HepG2 (cell line): Measurements from ENCODE around the gene ACAP1. TPM values are rescaled to one million over a fixed set of nuclear protein-coding genes. Genes with fewer than 3 reads are reported as not detected.

Source experiments
- CHD4 ChIP-seq: fragments of 200-600 bp; sonication (generic); IDR thresholded peaks from 2 replicates; pipeline ENCODE4 v1.7.0; 2017; ENCODE audit warnings: mild to moderate bottlenecking, low read length, borderline replicate concordance
- DPF2 ChIP-seq: sonication (generic); formaldehyde crosslinking; IDR thresholded peaks from 2 replicates; pipeline ENCODE4 v1.4.0; 2020; ENCODE audit warnings: mild to moderate bottlenecking, low read depth, missing genetic modification reagents, borderline replicate concordance
- DR1 ChIP-seq: sonication (generic); formaldehyde crosslinking; IDR thresholded peaks from 2 replicates; pipeline ENCODE4 v1.8.0; 2021; ENCODE audit warnings: mild to moderate bottlenecking, missing genetic modification reagents, inconsistent platforms
- FOXC1 ChIP-seq: sonication (generic); formaldehyde crosslinking; IDR thresholded peaks from 2 replicates; pipeline ENCODE4 v1.8.0; 2022; ENCODE audit warnings: mild to moderate bottlenecking, missing genetic modification reagents, borderline replicate concordance
- HES4 ChIP-seq: sonication (generic); formaldehyde crosslinking; IDR thresholded peaks from 2 replicates; pipeline ENCODE4 v1.9.0; 2021; ENCODE audit warnings: mild to moderate bottlenecking, missing genetic modification reagents, borderline replicate concordance
- HNRNPK ChIP-seq: fragments of 200-400 bp; formaldehyde crosslinking; IDR thresholded peaks from 2 replicates; pipeline ENCODE4 v1.6.1; 2018; ENCODE audit warnings: low read length, low read depth, moderate library complexity, mild to moderate bottlenecking; ENCODE audit not compliant: poor library complexity, severe bottlenecking
- KLF13 ChIP-seq: sonication (generic); formaldehyde crosslinking; IDR thresholded peaks from 2 replicates; pipeline ENCODE4 v1.4.0; 2020; ENCODE audit warnings: mild to moderate bottlenecking, missing genetic modification reagents
- KLF9 ChIP-seq: IDR thresholded peaks from 2 replicates; pipeline ENCODE4 v1.6.1; 2016; ENCODE audit warnings: low read depth
- MTA3 ChIP-seq: sonication (generic); formaldehyde crosslinking; IDR thresholded peaks from 2 replicates; pipeline ENCODE4 v1.4.0; 2020; ENCODE audit warnings: missing genetic modification reagents
- MTF2 ChIP-seq: sonication (generic); formaldehyde crosslinking; IDR thresholded peaks from 2 replicates; pipeline ENCODE4 v1.5.0; 2020; ENCODE audit warnings: missing genetic modification reagents, borderline replicate concordance
- NFIC ChIP-seq: IDR thresholded peaks from 2 replicates; pipeline ENCODE4 v1.6.1; 2012; ENCODE audit warnings: mild to moderate bottlenecking, low read length, inconsistent platforms
- SRSF9 ChIP-seq: fragments of 200-400 bp; formaldehyde crosslinking; IDR thresholded peaks from 2 replicates; pipeline ENCODE4 v1.6.1; 2018; ENCODE audit warnings: borderline replicate concordance, mild to moderate bottlenecking, low read depth, low read length; ENCODE audit not compliant: insufficient read depth, poor library complexity, severe bottlenecking
- TCF7L2 ChIP-seq: IDR thresholded peaks from 2 replicates; pipeline ENCODE4 v1.6.1; 2011; ENCODE audit warnings: mild to moderate bottlenecking, low read depth, low read length, moderate library complexity
- YEATS4 ChIP-seq: sonication (generic); formaldehyde crosslinking; IDR thresholded peaks from 2 replicates; pipeline ENCODE4 v1.4.0; 2020; ENCODE audit warnings: missing genetic modification reagents, borderline replicate concordance
- ZBTB7B ChIP-seq: sonication (generic); formaldehyde crosslinking; IDR thresholded peaks from 2 replicates; pipeline ENCODE4 v1.4.0; 2020; ENCODE audit warnings: missing genetic modification reagents
- ZFP37 ChIP-seq: sonication (generic); formaldehyde crosslinking; IDR thresholded peaks from 2 replicates; pipeline ENCODE4 v1.4.0; 2020; ENCODE audit warnings: missing genetic modification reagents, borderline replicate concordance
- ZFY ChIP-seq: sonication (generic); formaldehyde crosslinking; IDR thresholded peaks from 2 replicates; pipeline ENCODE4 v1.4.0; 2020; ENCODE audit warnings: missing genetic modification reagents
- ZNF3 ChIP-seq: IDR thresholded peaks from 2 replicates; pipeline ENCODE4 v1.7.0; 2017; ENCODE audit warnings: inconsistent platforms
- ZNF431 ChIP-seq: sonication (generic); formaldehyde crosslinking; IDR thresholded peaks from 2 replicates; pipeline ENCODE4 v1.9.0; 2022; ENCODE audit warnings: missing genetic modification reagents, low read depth, mild to moderate bottlenecking, borderline replicate concordance
- ZNF614 ChIP-seq: IDR thresholded peaks from 2 replicates; pipeline ENCODE4 v1.6.1; 2018; ENCODE audit warnings: missing biosample characterization, missing genetic modification reagents, inconsistent platforms, borderline replicate concordance
- ZNF672 ChIP-seq: sonication (generic); formaldehyde crosslinking; IDR thresholded peaks from 2 replicates; pipeline ENCODE4 v1.8.1; 2022; ENCODE audit warnings: missing genetic modification reagents
- ZNF841 ChIP-seq: sonication (generic); formaldehyde crosslinking; IDR thresholded peaks from 2 replicates; pipeline ENCODE4 v1.8.1; 2023; ENCODE audit warnings: missing genetic modification reagents, borderline replicate concordance
- polyA plus RNA-seq, 8 experiments: library from polyadenylated mRNA; depleted of rRNA in 3 of 8; stranded (reverse) in 7 of 8; unstranded in 1 of 8; fragments of >200 nt; fragmentation: Illumina TruSeq in 4 of 8; extraction: Trizol in 4 of 8; gene quantifications; 2 replicates each; pipeline versions ENCODE4 v1.2.1 to v1.2.3, GENCODE V29; 2011 to 2016; ENCODE audit warnings: low read depth in 4 of 8, missing spikeins in 1 of 8, mixed read lengths in 1 of 8; ENCODE audit not compliant: insufficient read depth in 1 of 8
- total RNA-seq, 5 experiments: library from RNA; depleted of rRNA; stranded (reverse); fragments of >200 nt; fragmentation: Illumina TruSeq; extraction: Trizol; gene quantifications; 2 replicates each; pipeline ENCODE4 v1.2.3, GENCODE V29; 2016; ENCODE audit warnings: low read depth in 1 of 5
- TF ChIP-seq, protein P1 (sequence below): sonication (generic); formaldehyde crosslinking; IDR thresholded peaks from 2 replicates; pipeline ENCODE4 v1.8.0; 2022; ENCODE audit warnings: missing genetic modification reagents, mild to moderate bottlenecking, moderate library complexity, borderline replicate concordance
- TF ChIP-seq, protein P2 (sequence below): sonication (generic); formaldehyde crosslinking; IDR thresholded peaks from 2 replicates; pipeline ENCODE4 v1.8.0; 2023; ENCODE audit warnings: mild to moderate bottlenecking, missing genetic modification reagents
- TF ChIP-seq, protein P3 (sequence below), 2 experiments: sonication (generic) in 1 of 2; formaldehyde crosslinking in 1 of 2; IDR thresholded peaks; 2 replicates each; pipeline versions ENCODE4 v1.4.0 to v1.6.1; 2018 to 2020; ENCODE audit warnings: missing genetic modification reagents in 2 of 2, borderline replicate concordance in 1 of 2, low read depth in 1 of 2, mild to moderate bottlenecking in 1 of 2, missing biosample characterization in 1 of 2

ACAP1 gene
- total and polyA plus RNA-seq, 2 of the 13 experiments (the other 11 are each of a cell fraction or from before 2014, with no cell fraction given), result 1.3 to 2.5 TPM

DNA sequence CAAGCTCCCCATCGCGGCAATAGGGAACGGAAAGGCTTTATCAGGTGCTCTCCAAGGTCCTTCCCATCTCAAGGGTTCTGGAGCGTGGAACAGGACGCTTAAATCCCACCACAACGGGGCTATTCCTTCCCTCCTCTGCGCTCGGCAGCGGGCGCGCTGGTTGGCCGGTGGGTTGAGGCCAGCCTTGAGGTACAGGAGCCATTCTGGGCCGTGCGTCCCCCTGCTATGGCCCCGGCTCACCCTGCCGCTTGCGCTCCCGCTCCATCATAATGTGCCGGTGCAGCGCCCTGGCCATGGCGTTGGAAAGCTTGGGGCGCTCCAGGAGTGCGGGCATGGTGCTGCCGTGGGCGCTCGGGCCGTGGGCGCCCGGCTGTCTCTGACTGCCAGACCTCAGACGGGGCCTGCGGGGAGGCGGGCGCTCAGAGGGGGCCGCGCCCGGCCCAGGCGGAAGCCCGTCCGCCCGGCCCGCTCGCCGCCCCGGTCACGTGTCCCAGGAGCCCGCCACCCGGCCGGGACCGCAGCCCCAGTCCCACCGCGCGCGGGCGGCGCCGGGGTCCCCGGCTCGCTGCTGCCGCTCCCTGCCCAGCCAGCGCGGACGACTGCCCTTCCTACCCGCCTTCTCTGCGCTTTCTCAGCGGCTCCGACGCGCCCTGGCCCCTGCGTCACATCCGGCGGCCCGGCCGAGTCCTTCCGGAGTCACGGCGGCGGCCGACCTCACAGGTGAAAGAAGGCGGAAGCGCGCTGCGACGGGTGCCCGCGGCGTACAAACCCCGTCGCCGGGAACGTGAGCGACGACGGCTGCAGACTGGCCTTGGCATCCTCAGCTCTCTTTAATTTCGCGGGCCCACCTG is 21.4 kb upstream of the ACAP1 start, which contains the start of gene GPS2 (continued):
- TF ChIP-seq, protein P1, sequence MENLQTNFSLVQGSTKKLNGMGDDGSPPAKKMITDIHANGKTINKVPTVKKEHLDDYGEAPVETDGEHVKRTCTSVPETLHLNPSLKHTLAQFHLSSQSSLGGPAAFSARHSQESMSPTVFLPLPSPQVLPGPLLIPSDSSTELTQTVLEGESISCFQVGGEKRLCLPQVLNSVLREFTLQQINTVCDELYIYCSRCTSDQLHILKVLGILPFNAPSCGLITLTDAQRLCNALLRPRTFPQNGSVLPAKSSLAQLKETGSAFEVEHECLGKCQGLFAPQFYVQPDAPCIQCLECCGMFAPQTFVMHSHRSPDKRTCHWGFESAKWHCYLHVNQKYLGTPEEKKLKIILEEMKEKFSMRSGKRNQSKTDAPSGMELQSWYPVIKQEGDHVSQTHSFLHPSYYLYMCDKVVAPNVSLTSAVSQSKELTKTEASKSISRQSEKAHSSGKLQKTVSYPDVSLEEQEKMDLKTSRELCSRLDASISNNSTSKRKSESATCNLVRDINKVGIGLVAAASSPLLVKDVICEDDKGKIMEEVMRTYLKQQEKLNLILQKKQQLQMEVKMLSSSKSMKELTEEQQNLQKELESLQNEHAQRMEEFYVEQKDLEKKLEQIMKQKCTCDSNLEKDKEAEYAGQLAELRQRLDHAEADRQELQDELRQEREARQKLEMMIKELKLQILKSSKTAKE (CRISPR knock-in tag), result peak; percentile 52; the same call in 1 of the 2 replicates
- TF ChIP-seq, protein P2, sequence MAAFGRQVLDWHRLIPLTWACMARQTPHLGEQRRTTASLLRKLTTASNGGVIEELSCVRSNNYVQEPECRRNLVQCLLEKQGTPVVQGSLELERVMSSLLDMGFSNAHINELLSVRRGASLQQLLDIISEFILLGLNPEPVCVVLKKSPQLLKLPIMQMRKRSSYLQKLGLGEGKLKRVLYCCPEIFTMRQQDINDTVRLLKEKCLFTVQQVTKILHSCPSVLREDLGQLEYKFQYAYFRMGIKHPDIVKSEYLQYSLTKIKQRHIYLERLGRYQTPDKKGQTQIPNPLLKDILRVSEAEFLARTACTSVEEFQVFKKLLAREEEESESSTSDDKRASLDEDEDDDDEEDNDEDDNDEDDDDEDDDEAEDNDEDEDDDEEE (CRISPR knock-in tag), result peak; percentile 80; the same call in 1 of the 2 replicates
- TF ChIP-seq ZNF672, result no peak
- TF ChIP-seq DR1, result peak; percentile 54; the same call in 1 of the 2 replicates
- TF ChIP-seq ZNF841 (CRISPR knock-in tag), result no peak
- TF ChIP-seq HES4 (CRISPR knock-in tag), result no peak
- peak; percentile 52; the same call in 1 of the 2 replicates for TF ChIP-seq ZFP37 (CRISPR knock-in tag)
- TF ChIP-seq ZNF431 (CRISPR knock-in tag), result 0 out of 2 replicates have a peak, but pooled peaks have one; percentile 46
- TF ChIP-seq TCF7L2, result no peak
- no peak for TF ChIP-seq ZNF3 (CRISPR knock-in tag)
- TF ChIP-seq MTA3 (CRISPR knock-in tag), result no peak
- TF ChIP-seq ZNF614 (CRISPR knock-in tag), result peak; percentile 43; the same call in 1 of the 2 replicates
- TF ChIP-seq NFIC, result no peak
- no peak for TF ChIP-seq MTF2 (CRISPR knock-in tag)
- TF ChIP-seq, protein P3, sequence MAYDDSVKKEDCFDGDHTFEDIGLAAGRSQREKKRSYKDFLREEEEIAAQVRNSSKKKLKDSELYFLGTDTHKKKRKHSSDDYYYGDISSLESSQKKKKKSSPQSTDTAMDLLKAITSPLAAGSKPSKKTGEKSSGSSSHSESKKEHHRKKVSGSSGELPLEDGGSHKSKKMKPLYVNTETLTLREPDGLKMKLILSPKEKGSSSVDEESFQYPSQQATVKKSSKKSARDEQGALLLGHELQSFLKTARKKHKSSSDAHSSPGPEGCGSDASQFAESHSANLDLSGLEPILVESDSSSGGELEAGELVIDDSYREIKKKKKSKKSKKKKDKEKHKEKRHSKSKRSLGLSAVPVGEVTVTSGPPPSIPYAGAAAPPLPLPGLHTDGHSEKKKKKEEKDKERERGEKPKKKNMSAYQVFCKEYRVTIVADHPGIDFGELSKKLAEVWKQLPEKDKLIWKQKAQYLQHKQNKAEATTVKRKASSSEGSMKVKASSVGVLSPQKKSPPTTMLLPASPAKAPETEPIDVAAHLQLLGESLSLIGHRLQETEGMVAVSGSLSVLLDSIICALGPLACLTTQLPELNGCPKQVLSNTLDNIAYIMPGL (CRISPR knock-in tag; IDR thresholded peaks at IDR 0.05; ENCODE audit: borderline replicate concordance in 1 of 2, low read depth in 1 of 2), result peak; percentile 72 to 76
- no peak for TF ChIP-seq DPF2
- no peak for TF ChIP-seq KLF9 (CRISPR knock-in tag)
- peak; percentile 73 for TF ChIP-seq HNRNPK
- no peak for TF ChIP-seq KLF13 (CRISPR knock-in tag)
- peak; percentile 70; the same call in 1 of the 2 replicates for TF ChIP-seq YEATS4 (CRISPR knock-in tag)
- TF ChIP-seq ZFY (CRISPR knock-in tag), result peak; percentile 84
- TF ChIP-seq CHD4, result no peak
- TF ChIP-seq SRSF9, result no peak
- 0 out of 2 replicates have a peak, but pooled peaks have one; percentile 23 for TF ChIP-seq FOXC1
- TF ChIP-seq ZBTB7B (CRISPR knock-in tag), result 0 out of 2 replicates have a peak, but pooled peaks have one; percentile 26
